Ureter (tissue), 1 donor: ENCODE results near the gene IFT22. TPM values are rescaled to one million over a fixed set of nuclear protein-coding genes. Genes with fewer than 3 reads are reported as not detected.
"Not testable (repeated sequence)": the region's sequence is repeated elsewhere in the genome, so short reads cannot be mapped to it uniquely, and the experiment has no call there.

Experiments
- DNase-seq: peaks from one replicate; pipeline ENCODE4 v3.0.0-alpha.2; 2020; ENCODE audit warnings: low spot score
- total RNA-seq: library from RNA; stranded (reverse); gene quantifications from one replicate; pipeline ENCODE4 v1.2.4, GENCODE V29; 2023
- donor health status: DM: yes; HTN: yes; CAD: no.

The IFT22 gene
- total RNA-seq, 1 donor from 2014 or later, result 25.5 TPM

GRCh38 chr7:101315336-101315735, 6.3 kb downstream of the IFT22 start:
- no peak for DNase-seq

GRCh38 chr7:101308245-101309085, 13.1 kb downstream of the IFT22 start:
- no peak for DNase-seq

- no peak for DNase-seq
Measured at GRCh38 chr7:101306307-101306706, 15.3 kb downstream of the IFT22 start.

GRCh38 chr7:101303102-101303701, 18.4 kb downstream of the IFT22 start:
- DNase-seq, result no peak

- DNase-seq, result no peak
Measured at GRCh38 chr7:101302641-101303101, 18.9 kb downstream of the IFT22 start.

- no peak for DNase-seq
Measured at GRCh38 chr7:101300465-101301376, 20.9 kb downstream of the IFT22 start.

GRCh38 chr7:101299511-101300464, 21.8 kb downstream of the IFT22 start:
- DNase-seq, result no peak

GRCh38 chr7:101294832-101295121, 26.8 kb downstream of the IFT22 start:
- DNase-seq, result no peak

- no peak for DNase-seq
Measured at GRCh38 chr7:101294039-101294831, 27.4 kb downstream of the IFT22 start.

- not testable (repeated sequence) for DNase-seq
Measured at GRCh38 chr7:101293069-101294021, 28.3 kb downstream of the IFT22 start.

- DNase-seq, result not testable (repeated sequence)
Measured at GRCh38 chr7:101292566-101292965, 29.0 kb downstream of the IFT22 start.

- DNase-seq, result peak; percentile 50
Measured at GRCh38 chr7:101290186-101291037, 31.2 kb downstream of the IFT22 start.

GRCh38 chr7:101289687-101290086, 31.9 kb downstream of the IFT22 start:
- DNase-seq, result not testable (repeated sequence)

GRCh38 chr7:101288439-101288838, 33.2 kb downstream of the IFT22 start:
- no peak for DNase-seq

GRCh38 chr7:101287032-101287431, 34.6 kb downstream of the IFT22 start:
- no peak for DNase-seq

- DNase-seq, result not testable (repeated sequence)
Measured at GRCh38 chr7:101285880-101286279, 35.7 kb downstream of the IFT22 start.

- no peak for DNase-seq
Measured at GRCh38 chr7:101285171-101285570, 36.4 kb downstream of the IFT22 start.

- DNase-seq, result not testable (repeated sequence)
Measured at GRCh38 chr7:101280912-101281311, 40.7 kb downstream of the IFT22 start.
